ENCODE results near the gene MRPS14.
"Not testable (repeated sequence)": the region's sequence is repeated elsewhere in the genome, so short reads cannot be mapped to it uniquely, and the experiment has no call there.

The MRPS14 gene

GRCh38 chr1:175023043-175023921 is at the start of gene MRPS14:
Gene MRPS14, minus strand, starts transcription at chr1:175023425. Its CDS starts 17 bp downstream, at chr1:175023408.
- DNase-seq (ENCODE audit: low spot score): peak; percentile 97

- DNase-seq (ENCODE audit: low spot score): peak; percentile 64
Observed at GRCh38 chr1:175072099-175072951, 49.1 kb upstream of the MRPS14 start.

GRCh38 chr1:175071276-175071943 is 48.2 kb upstream of the MRPS14 start:
- no peak for DNase-seq (ENCODE audit: low spot score)

- no peak for DNase-seq (ENCODE audit: low spot score)
Observed at GRCh38 chr1:175070818-175071217, 47.6 kb upstream of the MRPS14 start.

GRCh38 chr1:175067362-175068106 is 44.3 kb upstream of the MRPS14 start, which contains the start of gene TNN:
Gene TNN, plus strand, starts transcription at chr1:175067833. Its CDS starts 9,586 bp downstream, at chr1:175077419.
- DNase-seq (ENCODE audit: low spot score): no peak

- DNase-seq (ENCODE audit: low spot score): no peak
Observed at GRCh38 chr1:175062858-175063257, 39.6 kb upstream of the MRPS14 start.

GRCh38 chr1:175062339-175062738 is 39.1 kb upstream of the MRPS14 start:
- DNase-seq (ENCODE audit: low spot score): no peak

- DNase-seq (ENCODE audit: low spot score): no peak
Observed at GRCh38 chr1:175054736-175055135, 31.5 kb upstream of the MRPS14 start.

- no peak for DNase-seq (ENCODE audit: low spot score)
Observed at GRCh38 chr1:175050992-175051391, 27.8 kb upstream of the MRPS14 start.

- DNase-seq (ENCODE audit: low spot score): no peak
Observed at GRCh38 chr1:175045519-175045918, 22.3 kb upstream of the MRPS14 start.

GRCh38 chr1:175045097-175045496 is 21.9 kb upstream of the MRPS14 start:
- DNase-seq (ENCODE audit: low spot score): no peak

- not testable (repeated sequence) for DNase-seq (ENCODE audit: low spot score)
Observed at GRCh38 chr1:175044591-175044990, 21.4 kb upstream of the MRPS14 start.

GRCh38 chr1:175043824-175044223 is 20.6 kb upstream of the MRPS14 start:
- no peak for DNase-seq (ENCODE audit: low spot score)

GRCh38 chr1:175042650-175043049 is 19.4 kb upstream of the MRPS14 start:
- DNase-seq (ENCODE audit: low spot score): no peak

- no peak for DNase-seq (ENCODE audit: low spot score)
Observed at GRCh38 chr1:175040324-175040879, 17.2 kb upstream of the MRPS14 start.

- DNase-seq (ENCODE audit: low spot score): no peak
Observed at GRCh38 chr1:175037416-175037815, 14.2 kb upstream of the MRPS14 start.

- DNase-seq (ENCODE audit: low spot score): no peak
Observed at GRCh38 chr1:175036476-175036875, 13.3 kb upstream of the MRPS14 start.

GRCh38 chr1:175035865-175036264 is 12.6 kb upstream of the MRPS14 start:
- DNase-seq (ENCODE audit: low spot score): no peak

- DNase-seq (ENCODE audit: low spot score): no peak
Observed at GRCh38 chr1:175034775-175035174, 11.6 kb upstream of the MRPS14 start.

- DNase-seq (ENCODE audit: low spot score): no peak
Observed at GRCh38 chr1:175033953-175034352, 10.7 kb upstream of the MRPS14 start.

- DNase-seq (ENCODE audit: low spot score): no peak
Observed at GRCh38 chr1:175024773-175025172, 1.5 kb upstream of the MRPS14 start.
